Fibroblast of villous mesenchyme (primary cell): Measurements from ENCODE around the gene GNG11. TPM values are rescaled to one million over a fixed set of nuclear protein-coding genes. Genes with fewer than 3 reads are reported as not detected.
A peak's percentile ranks its signal among the peaks of the same experiment; 100 is the strongest.

Experiments
- DNase-seq: peaks from one replicate; pipeline ENCODE4 v3.0.0-alpha.2; 2010; ENCODE audit warnings: low read depth
- H3K4me3 ChIP-seq: 2 replicates; pipeline ENCODE4 v1.5.1; 2011; ENCODE audit warnings: low read depth, mild to moderate bottlenecking, low read length
- total RNA-seq: library from RNA; depleted of rRNA; stranded (reverse); fragments of >200 nt; gene quantifications from 2 replicates; pipeline ENCODE4 v1.2.3, GENCODE V29; 2012
- TF ChIP-seq, protein P1 (sequence below): IDR thresholded peaks from 2 replicates; pipeline ENCODE4 v1.5.1; 2012; ENCODE audit warnings: low read depth, mild to moderate bottlenecking, low read length; ENCODE audit not compliant: insufficient read depth

GNG11 gene
- total RNA-seq, 1 donor, result 67.4 TPM

DNA sequence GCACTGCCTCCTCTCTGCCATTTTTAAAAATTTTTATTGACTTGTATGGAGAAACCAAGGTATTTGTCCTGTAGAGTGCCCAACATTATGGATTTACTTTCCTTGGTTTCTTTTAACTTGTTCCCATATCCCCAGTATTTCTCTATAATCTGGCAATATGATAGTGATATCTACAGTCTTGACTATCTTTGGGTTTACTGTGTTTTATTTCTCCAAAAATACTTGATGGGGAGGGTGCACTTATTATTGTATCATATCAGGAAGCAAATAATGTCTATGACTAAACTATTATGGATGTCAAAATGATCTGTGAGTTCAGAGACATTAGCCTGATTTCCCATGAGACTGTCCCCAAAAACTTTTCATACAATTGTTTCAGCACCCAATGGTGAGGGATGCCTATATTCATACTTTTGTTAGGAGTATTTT, 37.6 kb upstream of the GNG11 start:
- no peak overlapping the region for H3K4me3 ChIP-seq
- TF ChIP-seq, protein P1, sequence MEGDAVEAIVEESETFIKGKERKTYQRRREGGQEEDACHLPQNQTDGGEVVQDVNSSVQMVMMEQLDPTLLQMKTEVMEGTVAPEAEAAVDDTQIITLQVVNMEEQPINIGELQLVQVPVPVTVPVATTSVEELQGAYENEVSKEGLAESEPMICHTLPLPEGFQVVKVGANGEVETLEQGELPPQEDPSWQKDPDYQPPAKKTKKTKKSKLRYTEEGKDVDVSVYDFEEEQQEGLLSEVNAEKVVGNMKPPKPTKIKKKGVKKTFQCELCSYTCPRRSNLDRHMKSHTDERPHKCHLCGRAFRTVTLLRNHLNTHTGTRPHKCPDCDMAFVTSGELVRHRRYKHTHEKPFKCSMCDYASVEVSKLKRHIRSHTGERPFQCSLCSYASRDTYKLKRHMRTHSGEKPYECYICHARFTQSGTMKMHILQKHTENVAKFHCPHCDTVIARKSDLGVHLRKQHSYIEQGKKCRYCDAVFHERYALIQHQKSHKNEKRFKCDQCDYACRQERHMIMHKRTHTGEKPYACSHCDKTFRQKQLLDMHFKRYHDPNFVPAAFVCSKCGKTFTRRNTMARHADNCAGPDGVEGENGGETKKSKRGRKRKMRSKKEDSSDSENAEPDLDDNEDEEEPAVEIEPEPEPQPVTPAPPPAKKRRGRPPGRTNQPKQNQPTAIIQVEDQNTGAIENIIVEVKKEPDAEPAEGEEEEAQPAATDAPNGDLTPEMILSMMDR, result no peak
- no peak for DNase-seq

DNA sequence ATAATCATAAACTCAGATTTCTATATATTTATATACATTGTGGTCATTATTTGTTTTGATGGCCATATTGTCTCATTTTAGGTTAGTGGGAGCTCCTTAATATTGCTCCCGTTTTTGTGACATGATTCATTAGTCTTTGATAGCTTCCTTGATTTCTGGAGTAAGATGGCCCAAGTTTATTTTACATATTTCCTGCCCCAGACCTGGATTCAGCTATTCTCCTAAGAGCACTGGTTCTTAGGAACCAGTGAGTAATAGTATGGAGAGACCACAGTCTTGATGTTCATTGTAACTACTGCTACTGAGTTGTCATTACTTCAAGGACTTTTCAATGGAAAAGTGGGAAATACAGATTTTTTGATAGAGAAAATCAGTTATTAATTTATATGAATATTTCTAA, 37.0 kb upstream of the GNG11 start:
- H3K4me3 ChIP-seq, result no peak overlapping the region
- TF ChIP-seq, protein P1, result no peak
- DNase-seq, result peak; percentile 43

DNA sequence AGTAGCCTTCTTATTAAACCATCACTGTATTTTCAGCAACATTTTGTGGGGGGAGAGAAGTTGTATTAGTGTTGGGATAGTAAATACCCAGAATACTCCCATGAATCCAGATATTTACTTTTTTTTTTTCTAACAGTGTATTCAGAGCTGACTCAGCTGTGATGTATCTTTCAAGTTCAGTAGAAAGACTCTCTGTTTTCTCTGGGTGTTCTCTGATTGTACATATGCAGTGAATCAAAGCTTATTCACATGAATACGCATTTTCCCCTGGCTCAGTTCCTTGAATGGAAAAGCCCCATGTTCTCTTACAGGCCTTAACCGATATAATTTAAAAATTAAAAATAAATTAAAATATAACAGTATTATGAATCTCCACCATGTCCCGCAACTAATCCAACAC, 32.3 kb upstream of the GNG11 start:
- DNase-seq, result peak; percentile 52
- peak overlapping the region; percentile 88 for H3K4me3 ChIP-seq
- TF ChIP-seq, protein P1, result no peak

DNA sequence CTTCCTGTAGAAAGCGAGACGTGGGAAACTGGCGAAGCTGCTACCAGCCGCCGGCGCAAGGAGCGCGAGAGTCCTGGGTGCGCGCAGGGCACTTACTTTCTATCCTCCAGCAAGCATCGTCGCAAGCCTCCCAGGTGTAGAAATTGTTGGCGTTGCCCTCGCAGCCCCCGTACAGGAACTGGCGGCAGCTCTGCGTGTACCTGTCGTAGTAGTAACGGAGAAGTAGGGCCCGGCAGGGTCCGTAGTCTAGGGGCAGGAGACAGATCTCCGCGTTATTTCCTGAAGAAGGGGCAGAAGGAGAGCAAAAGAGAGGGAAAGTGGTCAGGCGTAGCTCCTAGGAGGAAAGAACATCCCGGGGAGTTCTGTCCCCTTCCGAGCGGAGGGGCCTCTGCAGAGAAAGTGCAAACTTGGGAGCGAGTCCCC, 31.5 kb upstream of the GNG11 start:
- H3K4me3 ChIP-seq, result peak overlapping the region; percentile 88
- peak; percentile 79 for DNase-seq
- TF ChIP-seq, protein P1, result no peak

DNA sequence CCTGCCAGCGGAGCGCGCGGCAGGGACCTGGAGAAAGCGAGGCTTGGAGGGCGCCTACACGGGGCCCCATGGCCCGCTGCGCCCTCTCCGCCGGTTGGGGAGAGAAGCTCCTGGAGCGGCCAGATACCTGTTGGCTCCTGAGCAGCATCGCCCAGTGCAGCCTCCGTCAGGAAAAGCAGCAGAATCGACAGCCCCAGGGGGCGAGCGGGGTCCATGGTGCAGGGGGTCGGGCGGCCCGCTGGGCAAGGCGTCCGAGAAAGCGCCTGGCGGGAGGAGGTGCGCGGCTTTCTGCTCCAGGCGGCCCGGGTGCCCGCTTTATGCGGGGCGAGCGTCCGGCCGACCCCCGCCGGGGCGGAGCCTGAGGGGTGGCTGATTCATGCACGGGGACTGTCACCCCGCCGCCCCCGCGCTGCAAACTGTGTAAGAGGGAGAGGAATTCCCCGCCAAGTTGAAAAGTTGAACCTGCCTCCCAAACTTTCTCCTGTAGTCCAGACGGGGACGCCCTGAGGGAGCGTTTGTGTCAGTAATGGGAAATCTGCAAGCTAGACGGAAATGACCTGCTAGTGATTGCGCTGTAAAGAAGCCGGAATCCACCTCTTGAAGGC, 31.0 kb upstream of the GNG11 start, which contains the start of gene TFPI2:
TFPI2 (minus strand) TSS at position 290 of the 605 bp plus-strand sequence; CDS start at position 215, 75 bp downstream.
- TF ChIP-seq, protein P1, result peak; percentile 7
- H3K4me3 ChIP-seq, result peak within 1 kb of the TSS; percentile 88
- DNase-seq, result peak; percentile 83

DNA sequence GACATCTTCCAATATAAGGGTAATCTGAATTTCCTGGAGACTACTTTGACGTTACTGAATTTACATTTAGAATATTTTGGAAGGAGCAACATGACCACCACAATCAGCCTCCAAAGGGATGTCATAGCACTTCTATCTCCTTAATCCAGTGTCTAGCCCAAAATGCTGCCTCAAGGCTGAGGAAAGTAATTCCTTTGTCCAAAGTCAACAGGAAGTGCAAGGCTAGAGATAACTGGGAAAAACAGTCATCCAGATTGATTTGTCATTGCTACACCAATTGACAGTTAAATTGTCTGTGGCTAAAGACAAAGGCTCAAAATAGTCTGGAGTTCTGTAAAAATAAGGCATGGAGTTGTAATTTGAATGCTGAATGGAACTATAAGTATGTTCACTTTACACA, 27.1 kb upstream of the GNG11 start:
- TF ChIP-seq, protein P1, result no peak
- DNase-seq, result no peak
- no peak overlapping the region for H3K4me3 ChIP-seq
